Measurements from ENCODE around the gene CCNI.

CCNI gene, protein sequence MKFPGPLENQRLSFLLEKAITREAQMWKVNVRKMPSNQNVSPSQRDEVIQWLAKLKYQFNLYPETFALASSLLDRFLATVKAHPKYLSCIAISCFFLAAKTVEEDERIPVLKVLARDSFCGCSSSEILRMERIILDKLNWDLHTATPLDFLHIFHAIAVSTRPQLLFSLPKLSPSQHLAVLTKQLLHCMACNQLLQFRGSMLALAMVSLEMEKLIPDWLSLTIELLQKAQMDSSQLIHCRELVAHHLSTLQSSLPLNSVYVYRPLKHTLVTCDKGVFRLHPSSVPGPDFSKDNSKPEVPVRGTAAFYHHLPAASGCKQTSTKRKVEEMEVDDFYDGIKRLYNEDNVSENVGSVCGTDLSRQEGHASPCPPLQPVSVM

DNA sequence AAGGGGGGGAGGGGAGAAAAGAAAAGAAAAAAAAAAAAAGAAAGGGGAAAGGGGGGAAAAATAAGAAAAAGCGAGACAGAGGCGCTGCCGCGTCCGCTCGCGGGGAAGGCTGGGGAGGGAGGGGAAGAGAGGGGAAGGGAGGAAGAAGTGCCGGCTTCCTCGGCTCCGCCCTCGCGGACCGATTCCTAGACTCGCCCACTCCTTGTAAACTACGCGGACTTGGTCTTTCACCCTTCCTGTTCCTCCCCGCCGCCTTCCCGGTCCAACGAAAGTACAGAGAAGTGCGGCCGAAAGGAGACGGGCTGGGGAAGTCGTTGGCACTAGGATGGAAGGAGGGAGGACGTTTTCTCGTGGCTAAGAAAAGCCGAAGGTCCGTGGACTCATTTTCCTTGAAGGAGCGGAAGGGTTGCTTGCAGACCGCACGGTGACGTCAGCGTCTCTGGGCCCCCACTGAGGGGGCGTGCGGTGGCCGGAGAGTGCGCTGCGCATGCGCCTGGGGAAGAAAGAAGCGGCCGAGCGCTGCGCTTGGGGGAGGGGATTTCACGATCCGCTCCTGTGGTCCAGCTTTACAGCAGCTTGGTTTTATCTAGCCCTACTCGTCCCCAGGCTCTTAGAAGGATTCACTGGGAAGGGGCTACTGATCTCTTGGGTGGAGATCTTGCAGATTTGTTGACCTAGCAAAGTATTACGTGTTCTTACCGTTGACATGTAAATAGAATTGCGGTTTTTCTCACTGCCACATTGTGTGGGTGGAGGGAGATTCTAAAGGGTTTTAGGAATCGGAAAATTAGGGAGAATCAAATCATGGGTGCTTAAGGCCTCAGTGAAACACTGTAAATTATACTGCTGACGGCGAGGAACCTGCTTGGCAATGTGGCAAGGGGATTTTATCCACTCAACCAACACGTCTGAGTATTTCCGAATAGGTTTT, at the start of gene CCNI:
CCNI (minus strand) TSS at position 121 of the 931 bp plus-strand sequence. CDS start 9,627 bp downstream, outside the sequence.
- peak; percentile 80 for ATAC-seq
- TF ChIP-seq ZNF8 (CRISPR knock-in tag; IDR thresholded peaks at IDR 0.05) (no peak), ZFP3 (CRISPR knock-in tag; IDR thresholded peaks at IDR 0.05) (0 out of 2 replicates have a peak, but pooled peaks have one; percentile 54), TCF4 (CRISPR knock-in tag; IDR thresholded peaks at IDR 0.05; ENCODE audit: borderline replicate concordance) (peak; percentile 56; the same call in 1 of the 2 replicates), SNAI2 (CRISPR knock-in tag; IDR thresholded peaks at IDR 0.05) (no peak), ZNF70 (CRISPR knock-in tag; IDR thresholded peaks at IDR 0.05) (0 out of 2 replicates have a peak, but pooled peaks have one; percentile 10), ARNTL (CRISPR knock-in tag; IDR thresholded peaks at IDR 0.05; ENCODE audit: borderline replicate concordance, low read depth) (no peak), GLIS3 (CRISPR knock-in tag; IDR thresholded peaks at IDR 0.05) (no peak)
- TF ChIP-seq, protein P1, sequence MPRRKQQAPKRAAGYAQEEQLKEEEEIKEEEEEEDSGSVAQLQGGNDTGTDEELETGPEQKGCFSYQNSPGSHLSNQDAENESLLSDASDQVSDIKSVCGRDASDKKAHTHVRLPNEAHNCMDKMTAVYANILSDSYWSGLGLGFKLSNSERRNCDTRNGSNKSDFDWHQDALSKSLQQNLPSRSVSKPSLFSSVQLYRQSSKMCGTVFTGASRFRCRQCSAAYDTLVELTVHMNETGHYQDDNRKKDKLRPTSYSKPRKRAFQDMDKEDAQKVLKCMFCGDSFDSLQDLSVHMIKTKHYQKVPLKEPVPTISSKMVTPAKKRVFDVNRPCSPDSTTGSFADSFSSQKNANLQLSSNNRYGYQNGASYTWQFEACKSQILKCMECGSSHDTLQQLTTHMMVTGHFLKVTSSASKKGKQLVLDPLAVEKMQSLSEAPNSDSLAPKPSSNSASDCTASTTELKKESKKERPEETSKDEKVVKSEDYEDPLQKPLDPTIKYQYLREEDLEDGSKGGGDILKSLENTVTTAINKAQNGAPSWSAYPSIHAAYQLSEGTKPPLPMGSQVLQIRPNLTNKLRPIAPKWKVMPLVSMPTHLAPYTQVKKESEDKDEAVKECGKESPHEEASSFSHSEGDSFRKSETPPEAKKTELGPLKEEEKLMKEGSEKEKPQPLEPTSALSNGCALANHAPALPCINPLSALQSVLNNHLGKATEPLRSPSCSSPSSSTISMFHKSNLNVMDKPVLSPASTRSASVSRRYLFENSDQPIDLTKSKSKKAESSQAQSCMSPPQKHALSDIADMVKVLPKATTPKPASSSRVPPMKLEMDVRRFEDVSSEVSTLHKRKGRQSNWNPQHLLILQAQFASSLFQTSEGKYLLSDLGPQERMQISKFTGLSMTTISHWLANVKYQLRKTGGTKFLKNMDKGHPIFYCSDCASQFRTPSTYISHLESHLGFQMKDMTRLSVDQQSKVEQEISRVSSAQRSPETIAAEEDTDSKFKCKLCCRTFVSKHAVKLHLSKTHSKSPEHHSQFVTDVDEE (CRISPR knock-in tag; IDR thresholded peaks at IDR 0.05) = peak; percentile 18; the same call in 1 of the 2 replicates
- TF ChIP-seq, protein P2, sequence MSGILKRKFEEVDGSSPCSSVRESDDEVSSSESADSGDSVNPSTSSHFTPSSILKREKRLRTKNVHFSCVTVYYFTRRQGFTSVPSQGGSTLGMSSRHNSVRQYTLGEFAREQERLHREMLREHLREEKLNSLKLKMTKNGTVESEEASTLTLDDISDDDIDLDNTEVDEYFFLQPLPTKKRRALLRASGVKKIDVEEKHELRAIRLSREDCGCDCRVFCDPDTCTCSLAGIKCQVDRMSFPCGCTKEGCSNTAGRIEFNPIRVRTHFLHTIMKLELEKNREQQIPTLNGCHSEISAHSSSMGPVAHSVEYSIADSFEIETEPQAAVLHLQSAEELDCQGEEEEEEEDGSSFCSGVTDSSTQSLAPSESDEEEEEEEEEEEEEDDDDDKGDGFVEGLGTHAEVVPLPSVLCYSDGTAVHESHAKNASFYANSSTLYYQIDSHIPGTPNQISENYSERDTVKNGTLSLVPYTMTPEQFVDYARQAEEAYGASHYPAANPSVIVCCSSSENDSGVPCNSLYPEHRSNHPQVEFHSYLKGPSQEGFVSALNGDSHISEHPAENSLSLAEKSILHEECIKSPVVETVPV (CRISPR knock-in tag; IDR thresholded peaks at IDR 0.05) = peak; percentile 78; the same call in 1 of the 2 replicates
- TF ChIP-seq, protein P3, sequence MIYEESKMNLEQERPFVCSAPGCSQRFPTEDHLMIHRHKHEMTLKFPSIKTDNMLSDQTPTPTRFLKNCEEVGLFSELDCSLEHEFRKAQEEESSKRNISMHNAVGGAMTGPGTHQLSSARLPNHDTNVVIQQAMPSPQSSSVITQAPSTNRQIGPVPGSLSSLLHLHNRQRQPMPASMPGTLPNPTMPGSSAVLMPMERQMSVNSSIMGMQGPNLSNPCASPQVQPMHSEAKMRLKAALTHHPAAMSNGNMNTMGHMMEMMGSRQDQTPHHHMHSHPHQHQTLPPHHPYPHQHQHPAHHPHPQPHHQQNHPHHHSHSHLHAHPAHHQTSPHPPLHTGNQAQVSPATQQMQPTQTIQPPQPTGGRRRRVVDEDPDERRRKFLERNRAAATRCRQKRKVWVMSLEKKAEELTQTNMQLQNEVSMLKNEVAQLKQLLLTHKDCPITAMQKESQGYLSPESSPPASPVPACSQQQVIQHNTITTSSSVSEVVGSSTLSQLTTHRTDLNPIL (CRISPR knock-in tag; IDR thresholded peaks at IDR 0.05; ENCODE audit: low read depth) = peak; percentile 80; the same call in 1 of the 2 replicates
- TF ChIP-seq, protein P4, sequence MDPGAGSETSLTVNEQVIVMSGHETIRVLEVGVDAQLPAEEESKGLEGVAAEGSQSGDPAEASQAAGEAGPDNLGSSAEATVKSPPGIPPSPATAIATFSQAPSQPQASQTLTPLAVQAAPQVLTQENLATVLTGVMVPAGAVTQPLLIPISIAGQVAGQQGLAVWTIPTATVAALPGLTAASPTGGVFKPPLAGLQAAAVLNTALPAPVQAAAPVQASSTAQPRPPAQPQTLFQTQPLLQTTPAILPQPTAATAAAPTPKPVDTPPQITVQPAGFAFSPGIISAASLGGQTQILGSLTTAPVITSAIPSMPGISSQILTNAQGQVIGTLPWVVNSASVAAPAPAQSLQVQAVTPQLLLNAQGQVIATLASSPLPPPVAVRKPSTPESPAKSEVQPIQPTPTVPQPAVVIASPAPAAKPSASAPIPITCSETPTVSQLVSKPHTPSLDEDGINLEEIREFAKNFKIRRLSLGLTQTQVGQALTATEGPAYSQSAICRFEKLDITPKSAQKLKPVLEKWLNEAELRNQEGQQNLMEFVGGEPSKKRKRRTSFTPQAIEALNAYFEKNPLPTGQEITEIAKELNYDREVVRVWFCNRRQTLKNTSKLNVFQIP (CRISPR knock-in tag; IDR thresholded peaks at IDR 0.05; ENCODE audit: borderline replicate concordance, low read depth) = peak; percentile 96
- TF ChIP-seq, protein P5, sequence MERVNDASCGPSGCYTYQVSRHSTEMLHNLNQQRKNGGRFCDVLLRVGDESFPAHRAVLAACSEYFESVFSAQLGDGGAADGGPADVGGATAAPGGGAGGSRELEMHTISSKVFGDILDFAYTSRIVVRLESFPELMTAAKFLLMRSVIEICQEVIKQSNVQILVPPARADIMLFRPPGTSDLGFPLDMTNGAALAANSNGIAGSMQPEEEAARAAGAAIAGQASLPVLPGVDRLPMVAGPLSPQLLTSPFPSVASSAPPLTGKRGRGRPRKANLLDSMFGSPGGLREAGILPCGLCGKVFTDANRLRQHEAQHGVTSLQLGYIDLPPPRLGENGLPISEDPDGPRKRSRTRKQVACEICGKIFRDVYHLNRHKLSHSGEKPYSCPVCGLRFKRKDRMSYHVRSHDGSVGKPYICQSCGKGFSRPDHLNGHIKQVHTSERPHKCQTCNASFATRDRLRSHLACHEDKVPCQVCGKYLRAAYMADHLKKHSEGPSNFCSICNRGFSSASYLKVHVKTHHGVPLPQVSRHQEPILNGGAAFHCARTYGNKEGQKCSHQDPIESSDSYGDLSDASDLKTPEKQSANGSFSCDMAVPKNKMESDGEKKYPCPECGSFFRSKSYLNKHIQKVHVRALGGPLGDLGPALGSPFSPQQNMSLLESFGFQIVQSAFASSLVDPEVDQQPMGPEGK (CRISPR knock-in tag; IDR thresholded peaks at IDR 0.05; ENCODE audit: borderline replicate concordance) = peak; percentile 96

DNA sequence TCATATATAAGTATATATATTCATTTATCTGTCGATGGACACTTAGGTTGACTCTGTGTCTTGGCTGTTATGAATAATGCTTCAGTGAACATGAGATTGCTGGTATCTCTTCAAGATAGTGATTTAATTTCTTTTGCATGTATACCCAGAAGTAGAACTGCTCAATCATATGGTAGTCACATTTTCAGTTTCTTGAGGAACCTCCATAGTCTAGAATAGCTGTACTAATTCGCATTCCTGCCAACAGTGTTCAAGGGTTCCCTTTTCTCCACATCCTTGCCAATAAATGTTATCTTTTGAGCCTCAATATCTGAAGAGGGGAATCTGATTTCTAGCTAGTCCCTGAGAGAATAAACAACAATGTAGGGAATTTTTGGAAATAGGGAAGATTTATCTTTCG, 48.8 kb upstream of the CCNI start:
- TF ChIP-seq, protein P1 (CRISPR knock-in tag; IDR thresholded peaks at IDR 0.05) = no peak
- TF ChIP-seq ESRRG (CRISPR knock-in tag; IDR thresholded peaks at IDR 0.05) = no peak
- TF ChIP-seq, protein P3 (CRISPR knock-in tag; IDR thresholded peaks at IDR 0.05; ENCODE audit: low read depth) = no peak
- no peak for TF ChIP-seq TCF4 (CRISPR knock-in tag; IDR thresholded peaks at IDR 0.05; ENCODE audit: borderline replicate concordance)
- TF ChIP-seq, protein P4 (CRISPR knock-in tag; IDR thresholded peaks at IDR 0.05; ENCODE audit: borderline replicate concordance, low read depth) = no peak
- no peak for TF ChIP-seq ZC3H10 (CRISPR knock-in tag; IDR thresholded peaks at IDR 0.05)
- no peak for TF ChIP-seq TOX (CRISPR knock-in tag; IDR thresholded peaks at IDR 0.05; ENCODE audit: borderline replicate concordance)
- TF ChIP-seq ARNTL (CRISPR knock-in tag; IDR thresholded peaks at IDR 0.05; ENCODE audit: borderline replicate concordance, low read depth) = no peak
- no peak for TF ChIP-seq CSDC2 (CRISPR knock-in tag; IDR thresholded peaks at IDR 0.05)
- TF ChIP-seq ZNF8 (CRISPR knock-in tag; IDR thresholded peaks at IDR 0.05) = no peak
- no peak for TF ChIP-seq PPARA (CRISPR knock-in tag; IDR thresholded peaks at IDR 0.05; ENCODE audit: borderline replicate concordance)
- no peak for TF ChIP-seq ZFP30 (CRISPR knock-in tag; IDR thresholded peaks at IDR 0.05)
- TF ChIP-seq RARB (CRISPR knock-in tag; IDR thresholded peaks at IDR 0.05) = no peak
- TF ChIP-seq ZNF70 (CRISPR knock-in tag; IDR thresholded peaks at IDR 0.05) = no peak
- no peak for TF ChIP-seq ZFP3 (CRISPR knock-in tag; IDR thresholded peaks at IDR 0.05)
- no peak for TF ChIP-seq SNAI2 (CRISPR knock-in tag; IDR thresholded peaks at IDR 0.05)
- no peak for ATAC-seq

Data from SK-N-SH treated with all-trans-retinoic acid at 6 μM for 48 hours (cell line).